ENCODE measurements around the gene VPS9D1.
"Not testable (repeated sequence)": the region's sequence is repeated elsewhere in the genome, so short reads cannot be mapped to it uniquely, and the experiment has no call there.

VPS9D1 gene

DNA sequence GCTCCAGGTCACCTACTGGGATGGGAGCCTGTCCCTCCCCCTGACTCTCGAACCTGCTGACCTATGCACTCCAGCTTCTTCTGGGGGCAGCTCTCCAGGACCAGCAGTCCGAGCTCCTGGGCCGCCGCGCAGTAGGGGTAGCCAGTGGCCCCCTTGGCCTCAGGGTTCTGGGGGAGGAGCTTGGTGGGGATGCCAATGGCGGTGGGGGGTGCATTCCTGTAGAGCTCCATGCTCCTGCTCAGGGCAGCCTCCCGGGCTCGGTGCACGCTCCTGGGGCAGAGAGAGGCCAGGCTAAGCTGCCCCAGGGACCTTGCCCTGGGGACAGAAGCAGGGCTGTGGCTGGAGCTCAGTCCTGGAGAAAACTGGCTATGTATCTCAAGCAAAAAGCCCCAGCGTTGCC lies 11.5 kb downstream of the VPS9D1 start:
- DNase-seq: no peak

DNA sequence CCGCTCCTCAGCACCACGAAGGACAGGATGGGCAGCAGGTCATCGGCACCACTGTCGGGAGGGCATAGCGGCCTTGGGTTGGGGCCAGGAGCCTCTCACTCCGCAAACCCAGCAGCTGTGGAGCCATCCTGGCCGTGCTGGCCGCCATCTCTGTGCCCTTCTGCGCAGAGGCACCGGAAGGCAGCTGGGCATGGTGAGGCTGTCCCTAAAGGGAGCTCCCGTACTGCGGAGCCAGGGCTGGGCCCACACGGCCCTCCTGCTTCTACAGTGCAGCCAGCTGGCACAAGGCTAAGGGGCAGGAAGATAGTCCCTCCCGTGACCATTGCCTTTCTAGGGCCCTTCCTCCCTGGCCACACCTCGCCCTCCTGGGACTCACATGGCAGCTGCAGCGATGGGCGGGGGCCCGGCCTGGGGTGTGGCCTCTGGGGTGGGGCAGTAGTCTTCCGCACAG lies 12.2 kb downstream of the VPS9D1 start:
- no peak for DNase-seq

GRCh38 chr16:89707695-89708094 lies 13.0 kb downstream of the VPS9D1 start:
- no peak for DNase-seq

GRCh38 chr16:89706518-89707260 lies 14.0 kb downstream of the VPS9D1 start:
- no peak for DNase-seq

DNA sequence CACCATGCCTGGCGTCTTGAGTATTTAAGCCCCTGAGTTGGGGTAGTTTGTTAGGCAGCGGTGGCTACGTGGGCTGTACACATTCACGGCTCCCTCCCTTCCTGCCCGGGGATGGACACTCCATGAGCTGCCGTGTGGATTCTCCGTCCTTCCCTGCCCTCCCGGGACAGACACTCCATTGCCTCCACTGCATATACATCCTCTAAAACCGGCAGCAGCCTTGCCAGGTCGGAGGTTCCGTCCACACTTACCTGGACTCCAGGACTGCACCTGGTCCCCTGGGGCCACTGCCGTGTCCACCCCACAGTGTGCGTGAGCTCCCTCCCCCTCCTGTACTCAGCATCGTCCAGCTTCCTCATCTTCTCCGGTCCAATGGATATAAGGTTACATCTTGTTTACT lies 15.7 kb downstream of the VPS9D1 start:
- no peak for DNase-seq

GRCh38 chr16:89704281-89704680 lies 16.4 kb downstream of the VPS9D1 start:
- DNase-seq: no peak

- DNase-seq: peak; percentile 74
These were observed 19.0 kb downstream of the VPS9D1 start, which contains the start of gene SPATA2L for GRCh38 chr16:89701425-89702406. Gene SPATA2L (minus strand): TSS chr16:89701705. CDS start chr16:89701232, 473 bp downstream.

GRCh38 chr16:89700649-89701424 lies 19.9 kb downstream of the VPS9D1 start:
- no peak for DNase-seq

DNA sequence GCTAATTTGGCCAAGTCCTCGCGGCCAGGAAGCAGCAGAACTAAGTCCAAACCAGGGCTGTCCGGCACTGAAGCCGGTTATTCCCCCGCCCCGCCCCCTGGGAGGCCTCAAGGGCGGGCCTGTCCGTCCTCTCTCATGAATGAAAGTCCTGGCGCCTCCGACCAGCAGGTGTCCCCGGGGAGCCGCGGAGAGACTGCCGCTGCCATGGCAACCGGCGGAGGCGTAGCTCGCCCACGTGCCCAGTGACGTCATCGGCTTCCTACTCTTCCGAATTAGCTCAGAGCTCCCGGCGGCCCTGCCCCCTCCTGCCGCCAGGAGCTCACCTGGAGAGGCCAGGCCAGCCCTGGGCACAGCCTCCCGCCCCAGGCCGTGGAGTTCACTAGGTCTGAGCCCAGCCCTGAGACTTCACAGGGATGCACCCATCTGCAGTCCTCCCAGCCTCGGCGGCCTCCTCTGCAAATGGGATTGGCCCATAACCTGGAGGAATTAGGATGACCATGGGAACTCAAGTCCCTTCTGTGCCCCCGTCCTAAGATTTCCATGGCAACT lies 20.5 kb downstream of the VPS9D1 start:
- DNase-seq: peak; percentile 80

- DNase-seq: not testable (repeated sequence)
These were observed 21.0 kb downstream of the VPS9D1 start for GRCh38 chr16:89699629-89700099.

DNA sequence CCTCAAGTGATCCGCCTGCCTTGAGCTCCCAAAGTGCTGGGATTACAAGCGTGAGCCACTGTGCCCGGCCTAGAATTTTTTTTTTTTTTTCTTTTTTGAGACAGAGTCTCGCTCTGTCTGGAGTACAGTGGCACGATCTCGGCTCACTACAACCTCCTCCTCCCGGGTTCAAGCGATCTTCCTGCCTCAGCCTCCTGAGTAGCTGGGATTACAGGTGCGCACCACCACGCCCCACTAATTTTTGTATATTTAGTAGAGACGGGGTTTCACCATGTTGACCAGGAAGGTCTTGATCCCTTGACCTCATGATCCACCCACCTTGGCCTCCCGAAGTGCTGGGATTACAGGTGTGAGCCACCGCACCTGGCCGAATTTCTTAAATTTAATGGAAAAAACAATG lies 22.0 kb downstream of the VPS9D1 start:
- not testable (repeated sequence) for DNase-seq

- no peak for DNase-seq
These were observed 22.9 kb downstream of the VPS9D1 start for GRCh38 chr16:89697616-89698331.

DNA sequence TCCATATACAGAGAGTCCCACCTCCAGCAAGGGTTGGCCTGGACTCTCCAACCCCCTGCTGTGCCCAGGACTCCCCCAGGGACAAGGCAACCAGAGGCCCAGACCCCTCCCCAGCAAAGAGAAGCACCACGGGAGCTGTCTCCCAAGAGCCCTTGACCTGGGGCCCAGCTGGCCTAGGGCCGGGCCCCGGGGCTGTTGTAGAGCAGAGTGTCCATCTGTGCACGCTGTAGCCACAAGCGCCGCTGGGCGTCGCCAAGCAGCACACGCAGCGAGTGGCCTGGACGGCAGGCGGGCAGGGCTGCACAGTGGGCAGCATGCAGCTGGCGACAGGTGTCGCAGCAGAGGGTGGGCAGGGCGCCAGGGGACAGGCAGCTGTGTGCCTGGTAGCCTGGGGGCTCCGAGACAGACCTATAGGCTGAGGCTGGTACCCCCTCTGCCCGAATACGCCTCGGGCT lies 23.5 kb downstream of the VPS9D1 start:
- DNase-seq: no peak

GRCh38 chr16:89696670-89697128 lies 24.0 kb downstream of the VPS9D1 start:
- no peak for DNase-seq

DNA sequence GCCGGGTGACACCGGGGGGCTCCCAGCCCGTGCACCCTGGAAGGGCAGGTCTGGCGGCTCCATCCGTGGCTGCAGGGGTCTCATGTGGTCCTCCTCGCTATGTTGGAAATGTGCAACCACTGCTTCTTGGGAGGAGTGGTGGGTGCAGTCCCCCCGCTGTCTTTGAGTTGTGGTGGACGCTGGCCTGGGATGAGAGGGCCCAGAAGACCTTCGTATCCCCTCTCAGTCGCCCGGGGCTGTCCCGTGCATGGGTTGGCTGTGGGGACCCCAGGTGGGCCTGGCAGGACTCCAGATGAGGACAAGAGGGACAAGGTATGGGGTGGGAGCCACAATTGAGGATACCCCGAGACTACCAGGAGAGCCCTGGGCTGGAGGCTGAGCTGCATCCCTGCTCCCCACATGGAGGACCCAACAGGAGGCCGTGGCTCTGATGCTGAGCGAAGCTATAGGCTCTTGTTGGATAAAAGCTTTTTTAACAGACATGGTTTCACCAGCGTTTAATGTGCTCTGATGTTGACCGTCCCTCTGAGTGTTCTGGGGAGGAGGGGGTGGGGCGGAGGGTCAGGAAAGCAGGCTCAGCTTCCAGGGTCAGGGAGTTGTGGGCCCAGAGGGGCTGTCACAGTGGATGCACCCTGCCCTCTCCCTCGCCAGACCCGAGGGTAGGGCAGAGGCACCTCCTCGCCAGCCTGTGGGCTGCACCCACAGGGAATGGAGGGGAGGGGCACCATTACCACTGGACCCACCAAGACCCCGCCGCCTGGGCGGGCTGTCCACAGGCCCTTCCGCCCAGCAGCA lies 24.6 kb downstream of the VPS9D1 start:
- DNase-seq: no peak

GRCh38 chr16:89695086-89695874 lies 25.4 kb downstream of the VPS9D1 start:
- DNase-seq: no peak

GRCh38 chr16:89694784-89695085 lies 26.0 kb downstream of the VPS9D1 start:
- DNase-seq: not testable (repeated sequence)

DNA sequence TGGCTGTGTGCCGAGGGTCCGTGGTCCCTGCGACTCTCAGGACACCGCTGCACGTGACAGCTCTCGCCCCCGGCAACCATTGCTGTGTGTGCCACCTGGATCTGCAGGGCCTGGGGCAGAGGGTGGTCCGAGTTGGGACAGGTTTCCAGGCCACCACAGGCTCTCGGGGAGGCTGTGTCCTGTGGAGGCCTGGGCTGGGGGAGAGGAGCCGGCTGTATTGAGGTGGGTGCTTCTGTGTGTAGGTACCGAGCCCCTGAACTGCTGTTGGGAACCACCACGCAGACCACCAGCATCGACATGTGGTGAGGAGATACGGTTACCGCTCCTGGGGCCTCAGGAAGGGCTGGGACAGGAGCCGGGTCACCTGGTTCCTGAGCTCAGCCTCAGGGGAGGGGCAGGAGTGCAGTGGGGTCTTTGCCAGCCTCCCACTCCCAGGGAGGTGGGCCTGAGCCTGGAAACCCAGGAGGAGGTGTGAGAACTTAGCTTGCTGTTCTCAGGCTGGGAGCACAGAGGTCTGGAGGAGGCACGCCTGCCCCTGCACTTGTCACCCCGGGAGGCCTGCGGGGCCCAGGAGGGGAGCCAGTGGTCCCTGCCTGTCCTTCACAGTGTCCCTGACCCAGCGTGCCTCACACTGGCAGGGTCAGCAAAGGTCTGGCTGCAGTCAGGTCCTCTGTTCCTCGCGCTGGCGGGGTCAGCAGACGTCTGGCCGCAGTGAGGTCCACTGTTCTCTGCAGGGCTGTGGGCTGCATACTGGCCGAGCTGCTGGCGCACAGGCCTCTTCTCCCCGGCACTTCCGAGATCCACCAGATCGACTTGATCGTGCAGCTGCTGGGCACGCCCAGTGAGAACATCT lies 26.5 kb downstream of the VPS9D1 start:
- no peak for DNase-seq

DNA sequence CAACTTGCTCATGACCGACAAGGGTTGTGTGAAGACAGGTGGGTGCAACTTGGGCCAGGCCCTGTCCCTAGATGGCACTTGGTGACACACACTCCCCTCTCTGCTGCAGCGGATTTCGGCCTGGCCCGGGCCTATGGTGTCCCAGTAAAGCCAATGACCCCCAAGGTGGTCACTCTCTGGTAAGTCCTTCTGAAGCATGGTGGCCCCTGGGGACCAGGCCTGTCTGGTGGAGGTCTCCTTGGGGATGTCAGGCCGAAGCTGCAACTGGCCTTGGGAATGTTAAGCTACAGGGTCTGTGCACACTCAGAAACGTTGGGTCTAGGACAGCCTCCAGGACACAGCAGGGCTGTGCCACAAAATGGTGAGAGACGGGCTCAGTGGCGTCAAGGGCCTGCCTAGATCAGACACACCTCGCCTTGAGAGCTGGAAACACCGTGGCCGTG lies 27.4 kb downstream of the VPS9D1 start:
- no peak for DNase-seq

Data from NCI-H1694 (cell line).